ENCODE data around the gene FICD.
A peak's percentile ranks its signal among the peaks of the same experiment; 100 is the strongest.

FICD gene

DNA sequence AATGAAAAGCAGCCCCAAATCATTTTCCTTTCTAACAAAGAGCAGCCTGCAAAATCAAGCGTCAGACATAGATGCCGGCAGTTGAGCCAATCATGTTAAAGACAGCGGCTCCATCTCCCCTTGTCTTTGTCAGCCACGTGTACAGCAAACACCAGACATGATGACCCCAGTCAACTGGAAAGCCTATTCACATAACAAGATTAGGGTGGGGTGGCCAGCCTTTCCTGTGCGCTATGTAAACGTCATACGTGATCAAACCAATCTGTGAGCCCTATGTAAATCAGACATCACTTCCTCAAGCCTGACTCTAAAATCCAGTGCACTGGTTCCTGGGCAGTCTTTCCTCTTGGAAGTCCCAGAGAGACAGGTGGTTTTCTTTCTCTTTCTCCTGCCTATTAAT, 9.9 kb upstream of the FICD start:
- no peak for DNase-seq

DNA sequence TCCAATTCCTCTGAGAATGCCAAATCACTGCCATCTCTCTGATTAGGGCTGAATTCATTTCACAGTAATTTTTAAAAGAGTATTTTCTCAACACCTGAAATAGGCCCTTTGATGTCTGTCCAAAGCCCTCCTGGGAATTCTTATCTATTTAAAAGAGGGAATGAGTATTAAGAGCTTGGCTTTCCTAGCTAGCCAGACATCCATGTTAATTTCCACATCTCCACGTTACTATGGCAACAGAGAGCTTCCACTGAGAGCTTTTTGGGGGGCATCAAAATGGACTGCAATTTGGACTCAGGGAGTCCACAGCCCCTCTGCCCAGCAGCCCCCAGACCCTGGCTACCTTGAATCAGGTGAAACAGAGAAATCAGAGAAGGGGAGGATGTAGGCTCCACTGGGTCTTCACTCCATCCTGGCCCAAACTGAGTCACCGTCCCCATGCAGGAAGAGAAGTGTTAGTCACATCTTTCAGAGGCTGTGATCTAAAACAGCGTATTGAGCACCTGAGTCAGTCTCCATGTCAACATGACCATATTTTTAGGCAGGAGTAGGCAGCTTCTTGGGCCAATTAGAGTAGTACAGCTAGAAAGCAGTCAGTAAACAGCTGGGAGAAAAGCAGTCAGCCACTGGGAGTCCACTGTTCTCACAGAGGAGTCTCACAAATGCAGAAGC, 7.0 kb upstream of the FICD start:
- no peak for DNase-seq

DNA sequence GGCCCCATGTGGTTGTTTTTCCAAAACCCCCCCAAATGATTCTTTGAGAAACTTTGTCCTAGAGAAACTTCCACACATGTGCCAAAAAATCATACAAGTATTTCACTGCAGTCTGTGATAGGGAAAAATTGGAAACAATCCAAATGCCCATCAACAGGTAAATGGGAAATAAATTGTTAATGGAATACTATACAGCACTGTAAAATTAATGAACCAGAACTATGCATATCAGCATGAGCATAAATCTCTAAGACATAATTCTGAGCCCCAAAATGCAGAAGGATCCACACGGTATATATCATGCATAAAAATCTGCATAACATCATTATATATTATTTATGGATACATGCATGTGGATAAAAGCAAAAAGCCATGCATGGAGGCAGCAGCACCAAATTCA, 5.3 kb upstream of the FICD start:
- no peak for DNase-seq

GRCh38 chr12:108510836-108511235, 4.2 kb upstream of the FICD start:
- DNase-seq = no peak

DNA sequence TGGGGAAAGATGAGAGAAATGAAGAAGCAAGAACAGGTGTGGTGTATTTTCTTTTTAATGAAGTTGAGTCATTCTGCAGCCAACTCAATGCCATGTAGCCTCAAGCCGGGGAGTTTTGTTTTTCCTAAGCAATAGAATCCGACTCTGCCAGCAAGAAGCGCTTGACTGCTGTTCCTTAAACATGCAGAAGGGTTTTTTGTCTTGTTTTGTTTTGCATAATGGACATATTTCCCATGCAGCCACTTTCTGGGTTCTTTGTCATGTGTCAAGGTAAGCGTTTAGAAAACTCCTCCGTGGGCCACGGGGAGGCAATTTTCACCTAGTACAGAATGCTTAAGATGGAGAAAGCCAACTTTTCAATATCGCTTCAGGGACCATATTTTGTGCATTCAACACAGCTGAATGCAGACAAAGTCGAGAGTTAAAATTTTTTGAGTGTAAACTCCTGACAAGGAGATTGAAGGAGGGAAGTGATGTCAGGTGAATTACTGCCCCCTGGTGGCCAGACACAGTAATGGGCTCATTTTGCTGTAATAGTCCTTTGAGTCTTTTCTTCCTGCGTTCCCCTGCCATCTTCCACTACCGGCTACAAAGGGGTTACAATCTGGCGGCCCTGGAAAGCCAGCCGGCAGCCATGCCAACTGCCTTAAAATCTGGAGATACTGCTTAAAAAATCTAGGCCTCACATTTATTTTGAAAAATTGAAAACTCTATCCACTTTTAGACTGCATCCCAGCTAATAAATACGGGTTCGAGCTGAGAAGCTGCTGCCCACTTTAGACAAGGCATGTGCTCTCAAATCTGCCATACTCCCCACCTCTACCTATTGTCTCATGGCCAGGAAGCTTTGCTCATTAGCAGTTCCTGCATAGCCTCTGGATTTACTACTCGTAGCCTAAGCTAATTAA, 3.2 kb upstream of the FICD start:
- DNase-seq = peak; percentile 28

DNA sequence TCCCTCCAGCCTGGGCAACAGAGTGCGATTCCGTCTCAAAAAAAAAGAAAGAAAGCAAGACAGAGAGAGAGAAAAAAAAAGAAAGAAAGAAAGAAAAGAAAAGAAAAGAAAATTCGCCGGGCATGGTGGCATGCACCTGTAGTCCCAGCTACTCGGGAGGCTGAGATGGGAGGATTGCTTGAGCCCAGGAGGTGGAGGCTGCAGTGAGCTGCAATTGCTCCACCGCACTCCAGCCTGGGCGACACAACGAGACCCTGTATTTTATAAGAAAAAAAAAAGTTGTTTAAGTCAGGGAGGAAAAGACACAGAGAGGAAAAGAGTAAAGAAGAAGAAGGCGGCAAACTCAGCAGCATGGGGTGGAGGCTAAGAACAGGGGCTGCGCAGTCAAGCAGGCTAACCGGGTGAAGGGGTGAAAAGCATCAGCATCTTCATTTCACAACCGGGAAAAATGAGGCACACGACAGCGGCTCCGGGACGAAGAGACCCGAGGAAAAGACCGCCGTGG, 557 bp upstream of the FICD start:
- DNase-seq = no peak

- no peak for DNase-seq
These were observed 839 bp downstream of the FICD start for GRCh38 chr12:108515916-108516315.

- DNase-seq = no peak
These were observed 1.6 kb downstream of the FICD start for GRCh38 chr12:108516511-108517275.

DNA sequence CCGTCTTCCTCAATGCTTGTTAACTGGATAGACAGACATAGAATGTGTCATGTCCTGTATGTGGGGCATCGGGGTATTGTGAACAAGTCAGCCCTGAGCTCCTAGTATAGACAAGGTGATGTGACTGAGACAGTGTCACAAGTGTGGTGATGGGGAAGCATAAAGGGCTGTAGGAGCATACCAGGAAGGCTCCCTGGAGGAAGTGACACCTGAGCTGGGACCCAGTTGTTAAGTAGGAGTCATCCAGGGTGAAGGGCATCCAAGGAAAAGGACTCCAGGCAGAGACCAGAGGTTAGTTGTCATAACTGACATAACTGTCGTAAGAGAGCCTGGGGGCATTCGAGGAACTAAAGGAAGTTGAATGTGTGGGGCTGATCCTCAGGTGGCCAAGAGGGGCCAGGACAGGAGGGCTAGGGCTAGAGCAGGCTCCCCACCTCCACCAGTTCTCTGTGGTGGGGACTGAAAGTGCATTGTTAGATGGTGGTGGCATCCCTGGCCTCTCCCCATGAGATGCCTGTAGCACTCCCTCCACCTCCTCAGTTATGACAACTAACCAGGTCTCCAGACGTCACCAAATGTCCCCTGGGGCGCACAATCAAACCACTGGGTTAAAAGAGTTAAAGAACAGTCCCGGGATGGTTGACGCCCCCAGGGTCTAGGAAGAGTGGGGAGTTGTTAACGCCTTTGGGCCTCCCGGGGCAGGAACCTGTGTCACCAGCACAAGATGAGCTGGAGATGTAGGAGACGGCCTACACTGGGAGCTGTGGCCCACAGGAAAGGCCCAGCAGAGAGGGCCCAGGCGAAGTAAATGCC, 2.4 kb downstream of the FICD start:
- no peak for DNase-seq

DNA sequence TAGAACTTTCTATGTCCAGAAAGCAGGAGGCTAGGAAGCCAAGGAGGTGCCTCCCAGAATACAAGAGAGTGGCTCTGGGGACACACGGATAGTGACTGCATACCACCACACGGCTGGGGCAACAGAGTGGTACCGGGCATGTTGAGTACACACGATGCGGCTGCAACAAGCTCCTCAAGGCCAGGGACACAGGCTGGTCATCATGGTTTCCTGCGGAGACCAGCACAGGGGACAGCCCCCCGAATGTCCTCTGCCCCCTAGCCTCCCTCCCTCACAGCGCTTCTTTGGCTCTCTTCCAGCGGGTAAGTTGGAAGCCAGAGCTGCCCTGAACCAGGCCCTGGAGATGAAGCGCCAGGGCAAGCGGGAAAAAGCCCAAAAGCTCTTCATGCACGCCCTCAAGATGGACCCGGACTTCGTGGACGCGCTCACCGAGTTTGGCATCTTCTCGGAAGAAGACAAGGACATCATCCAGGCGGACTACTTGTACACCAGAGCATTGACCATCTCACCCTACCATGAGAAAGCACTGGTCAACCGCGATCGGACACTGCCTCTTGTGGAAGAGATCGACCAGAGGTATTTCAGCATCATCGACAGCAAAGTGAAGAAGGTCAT, 3.1 kb downstream of the FICD start:
- DNase-seq = no peak

DNA sequence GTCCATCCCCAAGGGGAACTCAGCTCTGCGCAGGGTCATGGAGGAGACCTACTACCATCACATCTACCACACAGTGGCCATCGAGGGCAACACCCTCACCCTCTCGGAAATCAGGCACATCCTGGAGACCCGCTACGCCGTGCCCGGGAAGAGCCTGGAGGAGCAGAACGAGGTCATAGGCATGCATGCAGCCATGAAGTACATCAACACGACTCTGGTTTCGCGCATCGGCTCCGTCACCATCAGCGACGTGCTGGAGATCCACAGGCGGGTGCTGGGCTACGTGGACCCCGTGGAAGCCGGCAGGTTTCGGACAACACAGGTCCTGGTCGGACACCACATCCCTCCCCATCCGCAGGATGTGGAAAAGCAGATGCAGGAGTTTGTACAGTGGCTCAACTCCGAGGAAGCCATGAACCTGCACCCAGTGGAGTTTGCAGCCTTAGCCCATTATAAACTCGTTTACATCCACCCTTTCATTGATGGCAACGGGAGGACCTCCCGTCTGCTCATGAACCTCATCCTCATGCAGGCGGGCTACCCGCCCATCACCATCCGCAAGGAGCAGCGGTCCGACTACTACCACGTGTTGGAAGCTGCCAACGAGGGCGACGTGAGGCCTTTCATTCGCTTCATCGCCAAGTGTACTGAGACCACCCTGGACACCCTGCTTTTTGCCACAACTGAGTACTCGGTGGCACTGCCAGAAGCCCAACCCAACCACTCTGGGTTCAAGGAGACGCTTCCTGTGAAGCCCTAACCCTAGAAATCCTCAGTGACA, 3.8 kb downstream of the FICD start:
- DNase-seq = no peak

DNA sequence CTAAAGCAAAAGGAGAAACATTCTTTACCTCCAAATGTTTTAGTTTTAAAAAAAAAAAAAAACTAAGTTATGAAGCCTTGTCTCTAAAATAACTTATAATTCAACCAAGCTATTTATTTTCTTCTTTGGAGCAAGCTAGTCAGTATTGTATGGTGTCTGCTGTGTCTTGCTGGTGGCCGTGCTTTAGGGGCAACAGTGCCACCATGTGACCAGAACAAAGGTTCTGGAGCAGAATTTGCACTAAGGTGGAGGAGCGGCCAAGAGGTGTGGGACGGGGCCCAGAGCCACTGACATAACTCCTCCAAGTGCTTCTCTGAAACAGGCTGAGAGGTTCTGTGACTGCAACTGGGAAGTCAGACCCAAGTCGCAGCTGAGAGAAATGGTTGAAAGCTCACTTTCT, 4.5 kb downstream of the FICD start:
- no peak for DNase-seq

- DNase-seq = no peak
These were observed 8.3 kb downstream of the FICD start for GRCh38 chr12:108523365-108523764.

DNA sequence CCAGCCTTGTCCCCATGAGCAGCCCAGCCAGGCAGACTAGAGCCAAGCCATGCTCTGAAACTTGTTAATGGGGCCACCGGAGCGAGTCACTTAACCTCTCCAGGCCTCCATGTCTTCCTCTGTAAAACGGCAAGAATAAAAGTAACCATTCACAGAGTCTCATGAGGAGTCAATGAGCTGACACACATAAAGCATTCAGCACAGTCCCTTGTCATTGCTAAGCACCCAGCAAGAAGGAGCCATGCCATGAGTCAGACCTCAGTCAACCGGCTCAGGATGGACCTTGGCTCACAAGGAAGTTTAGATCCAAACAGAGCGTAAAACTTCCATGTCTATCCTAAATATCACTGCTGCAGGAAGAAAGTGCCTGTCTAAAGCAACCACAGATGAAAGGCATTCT, 10.6 kb downstream of the FICD start:
- no peak for DNase-seq

- no peak for DNase-seq
These were observed 11.5 kb downstream of the FICD start for GRCh38 chr12:108526482-108527165.

GRCh38 chr12:108527166-108527496, 12.1 kb downstream of the FICD start:
- no peak for DNase-seq

GRCh38 chr12:108530161-108530560, 15.1 kb downstream of the FICD start:
- no peak for DNase-seq

GRCh38 chr12:108531929-108532848, 17.1 kb downstream of the FICD start:
- DNase-seq = no peak

DNA sequence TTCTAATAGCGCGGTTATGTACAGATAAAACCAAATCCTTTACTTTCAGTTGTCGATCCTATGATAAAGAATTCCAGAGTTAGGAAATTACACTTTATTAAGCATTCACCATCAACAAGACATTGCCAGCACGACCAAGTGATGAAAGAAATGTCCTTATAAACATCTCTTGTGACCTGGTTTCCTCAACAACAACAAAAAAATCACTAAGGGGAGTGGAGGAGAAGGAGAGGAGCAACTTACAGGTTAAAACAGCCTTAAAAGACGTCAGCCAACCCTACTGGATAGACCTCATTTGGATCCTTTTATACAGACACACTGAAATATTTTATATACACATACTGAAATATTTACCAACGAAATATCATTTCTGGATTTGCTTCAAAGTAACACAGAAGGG, 23.1 kb downstream of the FICD start:
- DNase-seq = no peak
